ENCODE data around the gene DCLRE1C. TPM values are rescaled to one million over a fixed set of nuclear protein-coding genes. Genes with fewer than 3 reads are reported as not detected.
A peak's percentile ranks its signal among the peaks of the same experiment; 100 is the strongest.

DCLRE1C gene
- total and polyA plus RNA-seq, 2 of the 8 experiments (the other 6 are each of a cell fraction or from before 2014, with no cell fraction given), result 0.77 to 7.4 TPM

- TF ChIP-seq CHD7 (IDR thresholded peaks at IDR 0.05; ENCODE audit: insufficient replicate concordance, low read length) (no peak), HDAC6 (IDR thresholded peaks at IDR 0.05; ENCODE audit: low read depth, low read length) (no peak), NRF1 (IDR thresholded peaks at IDR 0.05; ENCODE audit: low read depth, low read length) (no peak), NANOG (IDR thresholded peaks at IDR 0.05; ENCODE audit: insufficient read depth, low read depth, low read length, poor library complexity, severe bottlenecking) (no peak), TCF12 (IDR thresholded peaks at IDR 0.05; ENCODE audit: low read depth, low read length) (no peak), ASH2L (IDR thresholded peaks at IDR 0.05; ENCODE audit: low read length) (peak; percentile 84), BCL11A (IDR thresholded peaks at IDR 0.05; ENCODE audit: low read depth in 2 of 2, low read length in 2 of 2) (no peak), TBP (IDR thresholded peaks at IDR 0.05; ENCODE audit: low read depth, low read length) (peak; percentile 44), EGR1 (IDR thresholded peaks at IDR 0.05; ENCODE audit: borderline replicate concordance, low read depth, low read length) (0 out of 2 replicates have a peak, but pooled peaks have one; percentile 6), SIX5 (IDR thresholded peaks at IDR 0.05; ENCODE audit: low read depth, low read length) (no peak), KDM1A (IDR thresholded peaks at IDR 0.05; ENCODE audit: borderline replicate concordance, low read length) (peak; percentile 51; the same call in 1 of the 2 replicates)
These were observed at the start of gene DCLRE1C (continued) for GRCh38 chr10:14954001-14954770.

All from H1 (cell line).